HG02678 (cell line): ENCODE data around the gene ACTL6A.
A peak's percentile ranks its signal among the peaks of the same experiment; 100 is the strongest.

ENCODE experiments used
- ATAC-seq: cut with Tn5 transposase; IDR thresholded peaks from one replicate; pipeline ENCODE4 v1.9.1; 2021; ENCODE audit warnings: mild to moderate bottlenecking, moderate library complexity; ENCODE audit not compliant: unreplicated experiment

Gene ACTL6A

GRCh38 chr3:179589143-179589542 lies 26.4 kb downstream of the ACTL6A start:
- peak; percentile 58 for ATAC-seq

- no peak for ATAC-seq
These were observed 27.9 kb downstream of the ACTL6A start for GRCh38 chr3:179590669-179591068.

- ATAC-seq = no peak
These were observed 28.6 kb downstream of the ACTL6A start for GRCh38 chr3:179591313-179591712.

- ATAC-seq = no peak
These were observed 36.8 kb downstream of the ACTL6A start for GRCh38 chr3:179599531-179599930.

- no peak for ATAC-seq
These were observed 40.6 kb downstream of the ACTL6A start for GRCh38 chr3:179603321-179603720.

- no peak for ATAC-seq
These were observed 41.1 kb downstream of the ACTL6A start for GRCh38 chr3:179603831-179604230.

- ATAC-seq = peak; percentile 97
These were observed 41.8 kb downstream of the ACTL6A start, which contains the start of the genes MRPL47 and NDUFB5 for GRCh38 chr3:179604321-179605078. MRPL47 (minus strand) TSS chr3:179604638; CDS start chr3:179604624, 14 bp downstream. NDUFB5 (plus strand) TSS chr3:179604794; CDS start chr3:179604816, 22 bp downstream.

GRCh38 chr3:179606534-179607085 lies 43.9 kb downstream of the ACTL6A start:
- ATAC-seq = no peak

GRCh38 chr3:179608931-179609720 lies 46.4 kb downstream of the ACTL6A start:
- peak; percentile 49 for ATAC-seq

- no peak for ATAC-seq
These were observed 47.3 kb downstream of the ACTL6A start for GRCh38 chr3:179610066-179610465.

GRCh38 chr3:179613807-179614206 lies 51.1 kb downstream of the ACTL6A start:
- no peak for ATAC-seq

GRCh38 chr3:179615458-179616173 lies 52.9 kb downstream of the ACTL6A start:
- no peak for ATAC-seq

GRCh38 chr3:179622023-179622422 lies 59.3 kb downstream of the ACTL6A start:
- no peak for ATAC-seq

- ATAC-seq = no peak
These were observed 61.7 kb downstream of the ACTL6A start for GRCh38 chr3:179624451-179624850.

- no peak for ATAC-seq
These were observed 68.2 kb downstream of the ACTL6A start for GRCh38 chr3:179630753-179631451.
